Smooth muscle cell (in vitro differentiated cells): Measurements from ENCODE around the gene MEX3D. TPM values are rescaled to one million over a fixed set of nuclear protein-coding genes. Genes with fewer than 3 reads are reported as not detected.
"Not testable (repeated sequence)": the region's sequence is repeated elsewhere in the genome, so short reads cannot be mapped to it uniquely, and the experiment has no call there.

Experiments
- DNase-seq: peaks from one replicate; lab custom pipeline; 2025; ENCODE audit not compliant: unreplicated experiment; lab: John Stamatoyannopoulos, UW
- H2AFZ ChIP-seq: fragments of 200-600 bp; sonication (generic); 2 replicates; pipeline ENCODE4 v1.6.0; 2016; ENCODE audit warnings: antibody characterized with exemption, low read depth, mild to moderate bottlenecking
- H3F3A ChIP-seq: fragments of 200-600 bp; sonication (generic); 2 replicates; pipeline ENCODE4 v1.6.0; 2017; ENCODE audit warnings: antibody characterized with exemption, low read depth
- H3K27ac ChIP-seq: fragments of 200-600 bp; sonication (generic); 2 replicates; pipeline ENCODE4 v1.5.1; 2016; ENCODE audit warnings: low read depth, mild to moderate bottlenecking
- H3K27me3 ChIP-seq: fragments of 200-600 bp; sonication (generic); 2 replicates; pipeline ENCODE4 v1.6.1; 2016; ENCODE audit warnings: low read depth, mild to moderate bottlenecking
- H3K36me3 ChIP-seq: fragments of 200-600 bp; sonication (generic); 2 replicates; pipeline ENCODE4 v1.5.1; 2016; ENCODE audit warnings: low read depth
- H3K4me1 ChIP-seq: fragments of 200-600 bp; sonication (generic); 2 replicates; pipeline ENCODE4 v1.5.1; 2016; ENCODE audit warnings: low read depth
- H3K4me2 ChIP-seq: fragments of 200-600 bp; sonication (generic); 2 replicates; pipeline ENCODE4 v1.6.0; 2016; ENCODE audit warnings: mild to moderate bottlenecking
- H3K4me3 ChIP-seq: fragments of 200-600 bp; sonication (generic); 2 replicates; pipeline ENCODE4 v1.5.1; 2016; ENCODE audit warnings: mild to moderate bottlenecking
- H3K79me2 ChIP-seq: fragments of 200-600 bp; sonication (generic); 2 replicates; pipeline ENCODE4 v1.6.0; 2016; ENCODE audit warnings: low read depth, mild to moderate bottlenecking
- H3K9ac ChIP-seq: fragments of 200-600 bp; sonication (generic); 2 replicates; pipeline ENCODE4 v1.6.0; 2016; ENCODE audit warnings: low read depth
- H3K9me3 ChIP-seq: fragments of 200-600 bp; sonication (generic); replicated peaks from 2 replicates; pipeline ENCODE4 v1.5.1; 2016; ENCODE audit warnings: low read depth
- H4K20me1 ChIP-seq: fragments of 200-600 bp; sonication (generic); 2 replicates; pipeline ENCODE4 v1.6.0; 2016; ENCODE audit warnings: low read depth
- WGBS: methylation state at CpG from one replicate; pipeline ENCODE4 v1.1.7; 2016; ENCODE audit warnings: low lambda C conversion rate; 5-methylcytosine and 5-hydroxymethylcytosine counted together
- polyA plus RNA-seq: library from polyadenylated mRNA; unstranded; fragments of >200 nt; fragmentation: Nextera tagmentation; extraction: Ambion mirVana; gene quantifications from 2 replicates; pipeline ENCODE4 v1.2.1, GENCODE V29; 2016
- total RNA-seq: library from RNA; depleted of rRNA; stranded (reverse); fragments of >200 nt; gene quantifications from 2 replicates; pipeline ENCODE4 v1.2.3, GENCODE V29; 2014
- TF ChIP-seq, protein P1 (sequence below): fragments of 200-600 bp; sonication (generic); IDR thresholded peaks from 2 replicates; pipeline ENCODE4 v1.5.1; 2017; ENCODE audit warnings: borderline replicate concordance, mild to moderate bottlenecking, antibody characterized with exemption; ENCODE audit not compliant: insufficient read depth, poor library complexity, severe bottlenecking

The MEX3D gene
- total and polyA plus RNA-seq, 2 experiments from 2014 or later: 8.4 to 28.6 TPM

DNA sequence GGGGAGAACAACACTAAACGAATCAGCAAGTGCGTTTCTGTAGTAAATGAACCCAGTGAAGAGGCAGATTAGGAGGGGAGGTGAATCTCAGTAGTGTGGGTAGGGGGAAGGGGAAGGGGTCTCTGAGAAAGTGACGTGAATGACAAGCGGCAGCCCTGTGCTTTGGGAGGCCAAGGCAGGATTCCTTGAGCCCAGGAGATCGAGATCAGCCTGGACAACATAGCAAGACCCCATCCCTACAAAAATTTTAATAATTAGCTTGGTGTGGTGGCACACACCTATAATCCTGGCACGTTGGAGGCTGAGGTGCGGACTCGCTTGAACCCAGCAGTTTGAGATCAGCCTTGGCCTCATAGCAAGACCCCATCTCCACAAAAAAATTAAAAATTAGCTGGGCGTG is 36.1 kb downstream of the MEX3D start:
- H3K27ac ChIP-seq: no peak overlapping the region
- no peaks in the 10 kb centered on the region for H3K36me3 ChIP-seq
- no peak overlapping the region for H2AFZ ChIP-seq
- WGBS: 92% methylated on average over 9 of the region's 9 CpGs
- H3K4me3 ChIP-seq: no peak overlapping the region
- no peaks in the 10 kb centered on the region for H3K9me3 ChIP-seq
- no peak for DNase-seq
- H3K4me2 ChIP-seq: no peak overlapping the region
- no peak overlapping the region for H3K9ac ChIP-seq
- no peaks in the 10 kb centered on the region for H3K27me3 ChIP-seq
- H4K20me1 ChIP-seq: no peaks in the 10 kb centered on the region
- H3K79me2 ChIP-seq: no peaks in the 10 kb centered on the region
- TF ChIP-seq, protein P1, sequence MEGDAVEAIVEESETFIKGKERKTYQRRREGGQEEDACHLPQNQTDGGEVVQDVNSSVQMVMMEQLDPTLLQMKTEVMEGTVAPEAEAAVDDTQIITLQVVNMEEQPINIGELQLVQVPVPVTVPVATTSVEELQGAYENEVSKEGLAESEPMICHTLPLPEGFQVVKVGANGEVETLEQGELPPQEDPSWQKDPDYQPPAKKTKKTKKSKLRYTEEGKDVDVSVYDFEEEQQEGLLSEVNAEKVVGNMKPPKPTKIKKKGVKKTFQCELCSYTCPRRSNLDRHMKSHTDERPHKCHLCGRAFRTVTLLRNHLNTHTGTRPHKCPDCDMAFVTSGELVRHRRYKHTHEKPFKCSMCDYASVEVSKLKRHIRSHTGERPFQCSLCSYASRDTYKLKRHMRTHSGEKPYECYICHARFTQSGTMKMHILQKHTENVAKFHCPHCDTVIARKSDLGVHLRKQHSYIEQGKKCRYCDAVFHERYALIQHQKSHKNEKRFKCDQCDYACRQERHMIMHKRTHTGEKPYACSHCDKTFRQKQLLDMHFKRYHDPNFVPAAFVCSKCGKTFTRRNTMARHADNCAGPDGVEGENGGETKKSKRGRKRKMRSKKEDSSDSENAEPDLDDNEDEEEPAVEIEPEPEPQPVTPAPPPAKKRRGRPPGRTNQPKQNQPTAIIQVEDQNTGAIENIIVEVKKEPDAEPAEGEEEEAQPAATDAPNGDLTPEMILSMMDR: no peak
- no peaks in the 10 kb centered on the region for H3F3A ChIP-seq
- H3K4me1 ChIP-seq: no peaks in the 10 kb centered on the region

GRCh38 chr19:1531587-1531986 is 36.5 kb downstream of the MEX3D start:
- H3F3A ChIP-seq: no peaks in the 10 kb centered on the region
- WGBS: 95% methylated on average over 11 of the region's 11 CpGs
- no peaks in the 10 kb centered on the region for H4K20me1 ChIP-seq
- H3K4me1 ChIP-seq: no peaks in the 10 kb centered on the region
- H3K79me2 ChIP-seq: no peaks in the 10 kb centered on the region
- H3K9ac ChIP-seq: no peak overlapping the region
- DNase-seq: no peak
- H3K4me2 ChIP-seq: no peak overlapping the region
- H3K27me3 ChIP-seq: no peaks in the 10 kb centered on the region
- TF ChIP-seq, protein P1: no peak
- no peaks in the 10 kb centered on the region for H3K9me3 ChIP-seq
- H3K36me3 ChIP-seq: no peaks in the 10 kb centered on the region
- no peak overlapping the region for H3K4me3 ChIP-seq
- no peak overlapping the region for H2AFZ ChIP-seq
- H3K27ac ChIP-seq: no peak overlapping the region

GRCh38 chr19:1530856-1531255 is 37.3 kb downstream of the MEX3D start:
- not testable (repeated sequence) for H3F3A ChIP-seq, H3K27ac ChIP-seq, H3K27me3 ChIP-seq, H3K4me2 ChIP-seq, DNase-seq, H3K36me3 ChIP-seq, H3K79me2 ChIP-seq, H4K20me1 ChIP-seq, H3K9me3 ChIP-seq, H3K4me1 ChIP-seq, H3K9ac ChIP-seq, H2AFZ ChIP-seq, H3K4me3 ChIP-seq
- 90% methylated on average over 11 of the region's 11 CpGs for WGBS

- Histone ChIP-seq H3K27me3 (peaks cover 17% of the 10 kb centered on the region), H3K4me2 (no peak overlapping the region), H3K79me2 (no peaks in the 10 kb centered on the region), H3K27ac (no peak overlapping the region), H3K9ac (no peak overlapping the region), H3K4me1 (no peaks in the 10 kb centered on the region), H4K20me1 (no peaks in the 10 kb centered on the region), H3F3A (no peaks in the 10 kb centered on the region), H3K9me3 (no peaks in the 10 kb centered on the region), H2AFZ (no peak overlapping the region), H3K36me3 (no peaks in the 10 kb centered on the region), H3K4me3 (no peak overlapping the region)
- DNase-seq: no peak
- TF ChIP-seq, protein P1: no peak
- 86% methylated on average over 16 of the region's 16 CpGs for WGBS
Observed at GRCh38 chr19:1529430-1529816, 38.7 kb downstream of the MEX3D start.
